Forelimb muscle (tissue), 1 donor: ENCODE results near the gene CCT4. TPM values are rescaled to one million over a fixed set of nuclear protein-coding genes. Genes with fewer than 3 reads are reported as not detected.

ENCODE experiments used
- polyA plus RNA-seq: library from polyadenylated mRNA; unstranded; fragments of 120-200 nt; gene quantifications from one replicate; pipeline ENCODE4 v1.2.1, GENCODE V29; 2013; ENCODE audit not compliant: insufficient read length

Gene CCT4
- polyA plus RNA-seq, 1 donor: 112 TPM

Other genes starting within 250 kb of the CCT4 start
- gene FAM161A, start 34.6 kb downstream of the CCT4 start, polyA plus RNA-seq: 13.3 TPM
- gene COMMD1, start 17.0 kb upstream of the CCT4 start, polyA plus RNA-seq: 63.9 TPM